WERI-Rb-1 (cell line): ENCODE results near the gene ELF2.

ENCODE experiments used
- DNase-seq: peaks from one replicate; pipeline ENCODE4 v3.0.0-alpha.2; 2020
- H3K27ac ChIP-seq: fragments of 250-450 bp; sonication (Bioruptor Pico); 2 replicates; pipeline ENCODE4 v1.5.1; 2020; ENCODE audit warnings: mild to moderate bottlenecking, moderate library complexity
- H3K27me3 ChIP-seq: fragments of 250-450 bp; sonication (Bioruptor Pico); 2 replicates; pipeline ENCODE4 v1.5.1; 2021; ENCODE audit warnings: mild to moderate bottlenecking, low read depth, moderate library complexity; ENCODE audit not compliant: insufficient read depth, severe bottlenecking
- H3K36me3 ChIP-seq: fragments of 250-450 bp; sonication (Bioruptor Pico); 2 replicates; pipeline ENCODE4 v1.5.1; 2020; ENCODE audit warnings: mild to moderate bottlenecking, moderate library complexity
- H3K4me3 ChIP-seq: 2 replicates; pipeline ENCODE4 v1.5.1; 2011; ENCODE audit warnings: low read depth, mild to moderate bottlenecking, control low read depth, low read length
- H3K9me3 ChIP-seq: fragments of 250-450 bp; sonication (Bioruptor Pico); 2 replicates; pipeline ENCODE4 v1.5.1; 2021; ENCODE audit warnings: mild to moderate bottlenecking, moderate library complexity; ENCODE audit not compliant: severe bottlenecking
- TF ChIP-seq, protein P1 (sequence below): IDR thresholded peaks from 2 replicates; pipeline ENCODE4 v1.5.1; 2011; ENCODE audit warnings: low read depth, mild to moderate bottlenecking, control low read depth, inconsistent platforms, low read length

Gene ELF2

DNA sequence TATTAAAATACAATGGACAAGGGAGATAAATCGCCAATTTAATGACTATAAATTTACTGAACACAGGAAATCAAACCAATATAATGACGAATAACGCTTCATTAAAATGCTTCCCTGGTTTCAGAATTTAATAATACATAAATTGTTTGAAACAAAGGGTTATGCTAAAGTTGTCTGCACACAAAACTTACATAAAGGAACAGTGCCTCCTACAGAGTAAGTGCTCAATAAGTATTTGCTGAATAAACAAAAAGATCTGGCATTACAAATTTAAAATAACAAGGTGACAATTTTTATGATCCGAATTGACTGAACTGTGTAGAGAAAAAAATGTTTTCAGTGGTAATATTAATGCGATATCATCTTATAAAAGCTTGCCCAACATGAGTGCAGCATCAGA lies 91.9 kb downstream of the ELF2 start:
- H3K27ac ChIP-seq, result peak overlapping the region; percentile 94; the same call in 1 of the 2 replicates

DNA sequence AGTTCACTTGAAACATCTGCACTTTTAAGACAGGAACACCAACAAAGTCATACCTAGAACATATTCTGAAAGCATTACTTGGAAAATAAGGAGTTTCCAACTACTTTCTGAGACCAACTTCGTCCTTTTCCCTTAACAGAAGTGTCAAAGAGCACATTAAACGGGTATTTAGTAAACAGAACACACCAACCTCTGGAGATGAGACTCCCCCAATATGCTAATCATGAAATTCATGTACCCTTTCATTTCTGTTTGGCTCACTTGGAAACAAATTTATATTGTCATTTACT lies 92.3 kb downstream of the ELF2 start:
- peak overlapping the region; percentile 85 for H3K4me3 ChIP-seq
- H3K9me3 ChIP-seq, result no peaks in the 10 kb centered on the region
- no peaks in the 10 kb centered on the region for H3K27me3 ChIP-seq
- peak overlapping the region; percentile 94 for H3K27ac ChIP-seq
- H3K36me3 ChIP-seq, result peaks cover 5% of the 10 kb centered on the region
- no peak for DNase-seq
- TF ChIP-seq, protein P1, sequence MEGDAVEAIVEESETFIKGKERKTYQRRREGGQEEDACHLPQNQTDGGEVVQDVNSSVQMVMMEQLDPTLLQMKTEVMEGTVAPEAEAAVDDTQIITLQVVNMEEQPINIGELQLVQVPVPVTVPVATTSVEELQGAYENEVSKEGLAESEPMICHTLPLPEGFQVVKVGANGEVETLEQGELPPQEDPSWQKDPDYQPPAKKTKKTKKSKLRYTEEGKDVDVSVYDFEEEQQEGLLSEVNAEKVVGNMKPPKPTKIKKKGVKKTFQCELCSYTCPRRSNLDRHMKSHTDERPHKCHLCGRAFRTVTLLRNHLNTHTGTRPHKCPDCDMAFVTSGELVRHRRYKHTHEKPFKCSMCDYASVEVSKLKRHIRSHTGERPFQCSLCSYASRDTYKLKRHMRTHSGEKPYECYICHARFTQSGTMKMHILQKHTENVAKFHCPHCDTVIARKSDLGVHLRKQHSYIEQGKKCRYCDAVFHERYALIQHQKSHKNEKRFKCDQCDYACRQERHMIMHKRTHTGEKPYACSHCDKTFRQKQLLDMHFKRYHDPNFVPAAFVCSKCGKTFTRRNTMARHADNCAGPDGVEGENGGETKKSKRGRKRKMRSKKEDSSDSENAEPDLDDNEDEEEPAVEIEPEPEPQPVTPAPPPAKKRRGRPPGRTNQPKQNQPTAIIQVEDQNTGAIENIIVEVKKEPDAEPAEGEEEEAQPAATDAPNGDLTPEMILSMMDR, result no peak

More for the DNA sequence above, 91.9 kb downstream of the ELF2 start:
- Histone ChIP-seq H3K4me3 (peak overlapping the region; percentile 85), H3K36me3 (peaks cover 5% of the 10 kb centered on the region), H3K9me3 (no peaks in the 10 kb centered on the region), H3K27me3 (no peaks in the 10 kb centered on the region)
- no peak for DNase-seq
- TF ChIP-seq, protein P1, result no peak

DNA sequence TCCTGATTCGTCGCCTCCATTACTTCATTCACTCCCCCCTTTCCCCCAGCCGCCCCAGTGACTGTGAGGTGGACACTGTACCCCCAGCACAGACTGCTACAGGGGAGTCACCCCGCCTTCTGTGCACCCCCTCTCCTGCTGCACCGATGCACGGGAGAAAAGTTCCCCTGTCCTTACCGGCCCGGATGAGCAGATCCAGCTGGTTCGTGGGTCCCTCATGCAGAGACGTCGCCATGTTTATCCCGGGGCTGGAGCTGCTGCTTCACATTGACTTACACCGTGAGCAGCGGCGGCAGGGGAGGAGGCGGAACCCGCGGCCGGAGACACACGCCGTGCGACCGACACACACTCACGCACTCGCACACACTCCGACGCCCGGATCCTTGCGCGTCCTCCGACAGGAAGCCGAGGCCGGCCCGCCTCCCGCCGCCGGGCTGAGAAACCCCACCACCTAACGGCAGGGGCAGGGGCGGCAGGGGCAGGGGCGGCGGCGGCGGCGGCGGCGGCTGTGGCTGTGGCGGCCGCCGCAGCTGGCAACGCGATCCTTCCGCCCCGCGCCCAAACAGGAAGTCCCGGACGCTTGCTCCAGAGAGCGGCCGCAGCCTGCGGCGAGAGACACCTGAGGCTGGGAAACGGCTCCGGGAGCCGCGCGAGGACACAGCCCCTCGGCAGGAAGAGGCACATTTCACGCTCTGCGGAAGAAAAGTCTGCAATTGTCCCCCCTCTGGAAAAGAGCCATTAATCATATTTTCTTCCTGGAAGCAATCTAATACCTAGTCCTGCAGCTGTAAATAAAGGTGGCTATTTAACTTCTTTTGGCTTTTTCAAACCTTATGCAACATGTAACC lies 92.8 kb downstream of the ELF2 start:
- DNase-seq, result peak; percentile 97
- peak overlapping the region; percentile 85 for H3K4me3 ChIP-seq
- TF ChIP-seq, protein P1, result peak; percentile 35
- peak overlapping the region; percentile 94 for H3K27ac ChIP-seq
- no peaks in the 10 kb centered on the region for H3K9me3 ChIP-seq
- peaks cover 5% of the 10 kb centered on the region for H3K36me3 ChIP-seq
- no peaks in the 10 kb centered on the region for H3K27me3 ChIP-seq

DNA sequence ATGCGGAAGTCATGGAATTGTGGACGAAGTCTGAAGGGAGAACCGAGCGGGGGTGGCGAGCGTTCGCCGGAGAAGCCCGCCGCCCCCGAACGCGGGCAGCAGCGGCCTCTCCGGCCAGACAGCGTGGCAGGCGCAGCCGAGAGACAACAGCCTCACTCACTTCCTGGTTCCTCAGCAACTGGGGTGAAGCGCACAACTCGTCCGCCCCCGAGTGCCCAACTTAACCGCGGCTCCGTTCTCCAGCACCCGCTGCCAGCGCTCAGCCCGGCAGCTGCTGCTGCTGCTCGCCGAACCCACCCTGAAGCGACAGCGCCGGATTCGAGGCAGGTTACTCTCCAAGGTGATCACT lies 93.4 kb downstream of the ELF2 start:
- Histone ChIP-seq H3K27me3 (no peaks in the 10 kb centered on the region), H3K27ac (peak overlapping the region; percentile 94), H3K4me3 (peak overlapping the region; percentile 85), H3K9me3 (no peaks in the 10 kb centered on the region), H3K36me3 (peaks cover 5% of the 10 kb centered on the region)
- peak; percentile 62 for DNase-seq
- TF ChIP-seq, protein P1, result peak; percentile 18; the same call in 1 of the 2 replicates

DNA sequence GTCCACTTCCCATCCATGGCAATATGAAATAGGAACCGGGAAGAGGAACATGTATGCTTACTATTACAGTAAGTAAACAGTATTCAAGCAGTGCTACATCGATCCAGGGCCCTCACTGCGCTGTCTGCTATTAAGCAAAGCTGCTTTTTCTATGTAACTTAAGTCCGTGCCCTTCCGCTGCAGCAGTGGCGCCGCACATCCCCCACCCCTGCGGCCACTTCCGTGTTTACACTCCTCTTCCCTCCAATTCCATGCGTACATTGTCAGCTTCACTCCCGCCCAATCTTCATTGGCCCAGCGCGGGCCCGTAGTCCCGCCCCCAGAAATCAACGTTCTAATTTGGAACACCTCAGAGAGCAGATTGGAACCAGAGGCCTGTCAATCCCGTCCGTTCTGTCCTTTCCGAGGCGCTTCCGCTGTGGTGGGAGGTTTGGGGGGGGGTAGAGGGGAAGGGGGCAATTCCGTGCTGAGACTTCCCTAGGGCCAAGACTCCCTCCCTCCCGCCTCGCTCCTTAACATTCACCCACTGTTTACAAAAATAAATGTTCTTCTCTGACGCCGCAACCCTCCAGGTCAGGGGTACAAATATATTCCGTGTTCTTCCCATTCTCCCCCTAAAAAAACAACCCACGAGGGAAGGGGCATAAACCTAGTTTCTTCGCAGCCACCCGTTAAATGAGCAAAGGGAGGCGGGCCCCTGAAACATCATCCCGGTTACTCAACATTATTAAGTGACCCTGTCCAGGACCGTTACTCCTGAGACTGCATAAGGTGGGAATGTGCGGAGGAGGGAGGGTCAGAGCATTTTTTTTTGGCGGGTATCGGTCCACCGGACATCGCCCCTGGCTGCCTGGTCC lies 94.0 kb downstream of the ELF2 start:
- DNase-seq, result peak; percentile 99
- peak overlapping the region; percentile 94 for H3K27ac ChIP-seq
- H3K4me3 ChIP-seq, result peak overlapping the region; percentile 85
- H3K27me3 ChIP-seq, result no peaks in the 10 kb centered on the region
- H3K9me3 ChIP-seq, result no peaks in the 10 kb centered on the region
- H3K36me3 ChIP-seq, result peaks cover 5% of the 10 kb centered on the region
- TF ChIP-seq, protein P1, result no peak
